A549 (cell line): Measurements from ENCODE around the gene MS4A4A. TPM values are rescaled to one million over a fixed set of nuclear protein-coding genes. Genes with fewer than 3 reads are reported as not detected.

Experiments used
- ATAC-seq, 2 experiments: fragments of 200-7000 bp in 1 of 2; fragments of >200 bp in 1 of 2; cut with Nextera tagmentation in 1 of 2; cut with Tn5 transposase in 1 of 2; 3 replicates each; pipeline versions ENCODE4 v1.8.0 to v1.9.1; 2018 to 2020; ENCODE audit warnings: mild to moderate bottlenecking in 1 of 2, moderate library complexity in 1 of 2
- CTCF ChIA-PET: fragments of 300-600 bp; sonication (Branson Sonifier 250); formaldehyde crosslinking; extraction: SDS; loops from one replicate; lab custom pipeline; 2021; ENCODE audit warnings: antibody characterized with exemption, inconsistent platforms; lab: Yijun Ruan, JAX
- POLR2A ChIA-PET: fragments of 350-600 bp; formaldehyde crosslinking; extraction: SDS; loops from one replicate; lab custom pipeline; 2021; ENCODE audit warnings: antibody characterized with exemption, inconsistent platforms; lab: Yijun Ruan, JAX
- DNase-seq, 2 experiments: peaks; one replicate each; pipeline versions ENCODE4 v3.0.0 to v3.0.0-alpha.2; 2011 to 2016; ENCODE audit warnings: low read depth in 1 of 2, low spot score in 1 of 2
- FAIRE-seq: peaks from 2 replicates; lab custom pipeline; 2011; peaks lifted over from hg19 to GRCh38; lab: Jason Lieb, UNC
- H3K27ac ChIP-seq, 2 experiments: fragments of >200 bp; sonication (Bioruptor Twin); formaldehyde crosslinking; 3 replicates each; pipeline ENCODE4 v1.5.1; 2016 to 2017
- H3K4me1 ChIP-seq: fragments of >200 bp; sonication (Bioruptor Twin); formaldehyde crosslinking; 3 replicates; pipeline ENCODE4 v1.6.1; 2016
- H3K4me2 ChIP-seq: fragments of >200 bp; sonication (Bioruptor Twin); formaldehyde crosslinking; 3 replicates; pipeline ENCODE4 v1.6.1; 2016
- H3K4me3 ChIP-seq: fragments of >200 bp; sonication (Bioruptor Twin); formaldehyde crosslinking; 3 replicates; pipeline ENCODE4 v1.5.1; 2016
- H3K9me3 ChIP-seq: fragments of >200 bp; sonication (Bioruptor Twin); formaldehyde crosslinking; 3 replicates; pipeline ENCODE4 v1.6.1; 2016
- BHLHE40 ChIP-seq: IDR thresholded peaks from 2 replicates; pipeline ENCODE4 v1.6.1; 2012; ENCODE audit warnings: low read depth, low read length, inconsistent platforms
- CBX2 ChIP-seq: fragments of 200-600 bp; sonication (generic); IDR thresholded peaks from 2 replicates; pipeline ENCODE4 v1.6.1; 2016; ENCODE audit warnings: low read depth, mild to moderate bottlenecking, borderline replicate concordance
- CBX8 ChIP-seq: fragments of 200-600 bp; sonication (generic); IDR thresholded peaks from 2 replicates; pipeline ENCODE4 v1.6.1; 2016
- CHD2 ChIP-seq: fragments of 150-350 bp; IDR thresholded peaks from 2 replicates; pipeline ENCODE4 v1.6.1; 2014; ENCODE audit warnings: low read length; ENCODE audit not compliant: partially characterized antibody
- EP300 ChIP-seq, 2 experiments: fragments of >200 bp; sonication (Bioruptor Twin); formaldehyde crosslinking; IDR thresholded peaks; 2 replicates in 1 of 2; 3 replicates in 1 of 2; pipeline ENCODE4 v1.6.1; 2016 to 2017
- HOXA7 ChIP-seq: fragments of 250-450 bp; sonication (Bioruptor Pico); IDR thresholded peaks from 2 replicates; pipeline ENCODE4 v1.5.0; 2020; ENCODE audit warnings: mild to moderate bottlenecking, moderate library complexity
- HOXB13 ChIP-seq: fragments of 250-450 bp; sonication (Bioruptor Pico); IDR thresholded peaks from 2 replicates; pipeline ENCODE4 v1.5.0; 2020; ENCODE audit warnings: low read depth, mild to moderate bottlenecking, moderate library complexity
- JUNB ChIP-seq: fragments of >200 bp; sonication (Bioruptor Twin); formaldehyde crosslinking; IDR thresholded peaks from 2 replicates; pipeline ENCODE4 v1.6.1; 2016
- KDM1A ChIP-seq: fragments of 200-600 bp; sonication (generic); IDR thresholded peaks from 2 replicates; pipeline ENCODE4 v1.6.1; 2016; ENCODE audit warnings: low read depth, mild to moderate bottlenecking
- PBX3 ChIP-seq: IDR thresholded peaks from 2 replicates; pipeline ENCODE4 v1.6.1; 2012
- REST ChIP-seq: fragments of 200-600 bp; sonication (generic); IDR thresholded peaks from 2 replicates; pipeline ENCODE4 v1.6.1; 2016; ENCODE audit warnings: antibody characterized with exemption, mild to moderate bottlenecking, moderate library complexity
- RFX5 ChIP-seq: fragments of 450-650 bp; IDR thresholded peaks from 2 replicates; pipeline ENCODE4 v1.7.1; 2014; ENCODE audit warnings: antibody characterized with exemption, mild to moderate bottlenecking, moderate library complexity
- TFCP2L1 ChIP-seq: fragments of 250-450 bp; sonication (Bioruptor Pico); IDR thresholded peaks from 2 replicates; pipeline ENCODE4 v1.5.0; 2021; ENCODE audit warnings: mild to moderate bottlenecking
- TP53 ChIP-seq: fragments of 250-450 bp; sonication (Bioruptor Pico); IDR thresholded peaks from 2 replicates; pipeline ENCODE4 v1.5.0; 2021; ENCODE audit warnings: mild to moderate bottlenecking, moderate library complexity
- ZC3H11A ChIP-seq: fragments of 450-650 bp; IDR thresholded peaks from 2 replicates; pipeline ENCODE4 v1.6.1; 2014; ENCODE audit warnings: antibody characterized with exemption, mild to moderate bottlenecking
- ZFP36 ChIP-seq: fragments of 450-650 bp; IDR thresholded peaks from 2 replicates; pipeline ENCODE4 v1.6.1; 2014; ENCODE audit warnings: borderline replicate concordance; ENCODE audit not compliant: partially characterized antibody
- ZNF302 ChIP-seq: fragments of 250-450 bp; sonication (Bioruptor Pico); IDR thresholded peaks from 2 replicates; pipeline ENCODE4 v1.9.0; 2021; ENCODE audit warnings: inconsistent platforms, mild to moderate bottlenecking, moderate library complexity
- WGBS: methylation state at CpG from one replicate; pipeline ENCODE4 v1.1.6; 2017; ENCODE audit errors: missing lambda C conversion rate; 5-methylcytosine and 5-hydroxymethylcytosine counted together
- polyA plus RNA-seq, 4 experiments: library from polyadenylated mRNA; depleted of rRNA in 3 of 4; stranded (reverse); fragments of >200 nt; fragmentation: RNase III in 1 of 4; extraction: RNeasy Plus Mini Kit Qiagen cat#74134 plus additional on column Dnase treatment in 1 of 4; gene quantifications; 2 replicates in 3 of 4; 3 replicates in 1 of 4; pipeline ENCODE4 v1.2.3, GENCODE V29; 2011 to 2017
- TF ChIP-seq, protein P1 (sequence below): fragments of >200 bp; sonication (Bioruptor Twin); formaldehyde crosslinking; IDR thresholded peaks from 3 replicates; pipeline ENCODE4 v1.5.1; 2016
- TF ChIP-seq, protein P2 (sequence below): fragments of 250-450 bp; sonication (Bioruptor Pico); IDR thresholded peaks from 2 replicates; pipeline ENCODE4 v1.5.0; 2020; ENCODE audit warnings: low read depth, mild to moderate bottlenecking, moderate library complexity
- TF ChIP-seq, protein P3 (sequence below): fragments of >200 bp; sonication (Bioruptor Twin); formaldehyde crosslinking; IDR thresholded peaks from 3 replicates; pipeline ENCODE4 v1.6.1; 2016

Gene MS4A4A
- polyA plus RNA-seq, 2 of the 4 experiments (the other 2 are of a cell fraction) = not detected

DNA sequence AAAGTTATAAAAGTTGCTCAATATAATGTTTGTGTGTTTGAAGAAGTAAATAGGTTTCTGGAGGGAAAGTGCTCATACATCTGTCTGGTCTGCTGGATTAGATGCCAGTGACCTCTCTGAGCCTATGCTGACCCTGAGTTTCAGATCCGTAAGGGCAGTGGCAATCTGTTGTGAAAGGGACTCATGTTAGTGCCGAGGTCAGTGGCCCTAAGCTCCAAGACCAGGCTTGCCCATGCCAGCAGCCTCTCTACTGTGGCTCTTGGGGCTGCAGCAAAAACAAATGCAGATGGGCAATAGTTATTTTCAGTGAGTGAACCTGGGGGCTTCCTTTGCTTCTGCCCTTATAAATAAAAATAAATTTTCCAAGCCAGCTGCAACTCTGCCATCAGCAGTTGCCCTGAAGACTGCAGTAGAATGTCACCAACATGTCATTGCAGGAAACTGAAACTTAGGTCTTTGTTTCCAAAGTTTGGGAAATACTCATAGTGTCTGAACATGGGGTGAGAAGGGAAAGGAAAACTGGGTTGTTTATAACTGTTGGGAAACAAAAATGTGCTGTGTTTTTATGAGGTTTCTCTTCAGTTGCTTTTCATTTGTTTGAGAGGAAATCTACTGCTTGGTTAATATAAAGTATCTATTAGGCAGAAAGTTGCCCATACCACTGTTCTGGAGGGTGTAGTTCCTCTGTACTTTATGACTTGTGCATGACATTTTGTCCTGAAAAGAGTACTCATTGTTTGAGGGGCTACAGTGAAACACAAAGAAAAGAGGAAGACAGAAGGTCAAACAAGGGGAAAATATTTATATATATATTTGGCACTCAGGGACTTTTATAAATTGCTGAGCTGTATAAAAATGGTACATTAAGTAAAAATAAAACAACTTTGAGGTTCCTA, 28.0 kb upstream of the MS4A4A start:
- 3% methylated on average over 2 of the region's 2 CpGs for WGBS
- Histone ChIP-seq H3K27ac (no peak overlapping the region), H3K9me3 (no peaks in the 10 kb centered on the region), H3K4me2 (no peak overlapping the region), H3K4me3 (no peak overlapping the region), H3K4me1 (no peaks in the 10 kb centered on the region)
- POLR2A ChIA-PET = no interaction called here
- FAIRE-seq (no peak), DNase-seq (no peak), ATAC-seq (no peak)
- no peak for TF ChIP-seq BHLHE40
- CTCF ChIA-PET = interaction anchor here (0.9 to 2.8 kb wide), 4 partner anchors 13 to 430 kb away, joined by 3 to 15 read pairs (median 4); no protein-coding TSS in a partner anchor

DNA sequence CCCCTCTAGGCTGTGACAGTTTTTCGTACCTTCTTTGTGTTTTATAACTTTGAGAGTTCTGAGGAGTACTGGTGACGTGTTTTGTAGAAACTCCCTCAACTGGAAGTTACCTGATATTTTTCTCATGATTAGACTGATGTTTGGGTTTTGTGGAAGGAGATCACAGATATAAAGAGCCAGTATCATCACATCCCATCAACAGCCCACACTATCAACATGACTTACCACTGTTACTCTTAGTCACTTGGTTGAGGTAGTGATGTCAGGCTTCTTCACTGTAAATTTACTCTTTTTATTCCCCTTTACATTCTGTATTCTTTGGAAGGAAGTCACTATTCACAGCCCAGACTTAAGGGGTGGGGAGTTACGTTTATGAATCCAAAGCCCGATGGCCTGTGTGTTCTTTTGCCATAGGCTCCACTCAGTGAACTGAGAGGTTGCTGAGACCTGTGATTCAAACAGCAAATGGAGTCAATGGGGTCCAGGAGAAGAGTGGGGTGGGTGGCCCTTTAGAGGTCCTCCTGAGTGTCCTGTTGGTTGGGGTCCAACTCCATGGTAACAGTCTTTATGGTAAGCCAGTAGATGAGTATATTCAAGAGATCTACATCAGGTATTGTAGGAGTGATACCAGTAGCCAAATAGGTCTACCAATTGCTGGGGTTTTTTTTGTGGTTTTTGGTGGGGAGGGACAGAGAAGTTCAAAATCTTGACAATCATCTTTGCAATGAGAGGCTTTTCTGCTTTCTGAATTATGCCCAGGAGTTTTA, 22.3 kb upstream of the MS4A4A start:
- H3K4me3 ChIP-seq = no peak overlapping the region
- H3K27ac ChIP-seq = no peak overlapping the region
- H3K9me3 ChIP-seq = no peaks in the 10 kb centered on the region
- ChIA-PET CTCF (no interaction called here), POLR2A (no interaction called here)
- FAIRE-seq = no peak
- TF ChIP-seq ZFP36 (no peak), HOXA7 (CRISPR knock-in tag) (no peak), REST (no peak), CBX8 (no peak), EP300 (IDR thresholded peaks at IDR 0.05) (no peak), TP53 (no peak), TFCP2L1 (CRISPR knock-in tag) (no peak), JUNB (no peak), ZNF302 (CRISPR knock-in tag) (no peak), KDM1A (no peak), PBX3 (no peak), ZC3H11A (no peak), RFX5 (no peak), HOXB13 (no peak), CBX2 (no peak), CHD2 (no peak)
- TF ChIP-seq, protein P1, sequence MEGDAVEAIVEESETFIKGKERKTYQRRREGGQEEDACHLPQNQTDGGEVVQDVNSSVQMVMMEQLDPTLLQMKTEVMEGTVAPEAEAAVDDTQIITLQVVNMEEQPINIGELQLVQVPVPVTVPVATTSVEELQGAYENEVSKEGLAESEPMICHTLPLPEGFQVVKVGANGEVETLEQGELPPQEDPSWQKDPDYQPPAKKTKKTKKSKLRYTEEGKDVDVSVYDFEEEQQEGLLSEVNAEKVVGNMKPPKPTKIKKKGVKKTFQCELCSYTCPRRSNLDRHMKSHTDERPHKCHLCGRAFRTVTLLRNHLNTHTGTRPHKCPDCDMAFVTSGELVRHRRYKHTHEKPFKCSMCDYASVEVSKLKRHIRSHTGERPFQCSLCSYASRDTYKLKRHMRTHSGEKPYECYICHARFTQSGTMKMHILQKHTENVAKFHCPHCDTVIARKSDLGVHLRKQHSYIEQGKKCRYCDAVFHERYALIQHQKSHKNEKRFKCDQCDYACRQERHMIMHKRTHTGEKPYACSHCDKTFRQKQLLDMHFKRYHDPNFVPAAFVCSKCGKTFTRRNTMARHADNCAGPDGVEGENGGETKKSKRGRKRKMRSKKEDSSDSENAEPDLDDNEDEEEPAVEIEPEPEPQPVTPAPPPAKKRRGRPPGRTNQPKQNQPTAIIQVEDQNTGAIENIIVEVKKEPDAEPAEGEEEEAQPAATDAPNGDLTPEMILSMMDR = no peak
- TF ChIP-seq, protein P2, sequence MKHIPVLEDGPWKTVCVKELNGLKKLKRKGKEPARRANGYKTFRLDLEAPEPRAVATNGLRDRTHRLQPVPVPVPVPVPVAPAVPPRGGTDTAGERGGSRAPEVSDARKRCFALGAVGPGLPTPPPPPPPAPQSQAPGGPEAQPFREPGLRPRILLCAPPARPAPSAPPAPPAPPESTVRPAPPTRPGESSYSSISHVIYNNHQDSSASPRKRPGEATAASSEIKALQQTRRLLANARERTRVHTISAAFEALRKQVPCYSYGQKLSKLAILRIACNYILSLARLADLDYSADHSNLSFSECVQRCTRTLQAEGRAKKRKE (CRISPR knock-in tag) = no peak
- TF ChIP-seq, protein P3, sequence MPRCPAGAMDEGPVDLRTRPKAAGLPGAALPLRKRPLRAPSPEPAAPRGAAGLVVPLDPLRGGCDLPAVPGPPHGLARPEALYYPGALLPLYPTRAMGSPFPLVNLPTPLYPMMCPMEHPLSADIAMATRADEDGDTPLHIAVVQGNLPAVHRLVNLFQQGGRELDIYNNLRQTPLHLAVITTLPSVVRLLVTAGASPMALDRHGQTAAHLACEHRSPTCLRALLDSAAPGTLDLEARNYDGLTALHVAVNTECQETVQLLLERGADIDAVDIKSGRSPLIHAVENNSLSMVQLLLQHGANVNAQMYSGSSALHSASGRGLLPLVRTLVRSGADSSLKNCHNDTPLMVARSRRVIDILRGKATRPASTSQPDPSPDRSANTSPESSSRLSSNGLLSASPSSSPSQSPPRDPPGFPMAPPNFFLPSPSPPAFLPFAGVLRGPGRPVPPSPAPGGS = no peak
- H3K4me2 ChIP-seq = no peak overlapping the region
- 4% methylated on average over 4 of the region's 4 CpGs for WGBS
- DNase-seq = no peak
- H3K4me1 ChIP-seq = no peaks in the 10 kb centered on the region
- ATAC-seq = no peak
